ENCODE results near the gene TSPAN9. TPM values are rescaled to one million over a fixed set of nuclear protein-coding genes. Genes with fewer than 3 reads are reported as not detected.
A peak's percentile ranks its signal among the peaks of the same experiment; 100 is the strongest.

Gene TSPAN9
- total RNA-seq, 6 donors from 2014 or later: 25.2 to 62.9 (median 44.2) TPM

DNA sequence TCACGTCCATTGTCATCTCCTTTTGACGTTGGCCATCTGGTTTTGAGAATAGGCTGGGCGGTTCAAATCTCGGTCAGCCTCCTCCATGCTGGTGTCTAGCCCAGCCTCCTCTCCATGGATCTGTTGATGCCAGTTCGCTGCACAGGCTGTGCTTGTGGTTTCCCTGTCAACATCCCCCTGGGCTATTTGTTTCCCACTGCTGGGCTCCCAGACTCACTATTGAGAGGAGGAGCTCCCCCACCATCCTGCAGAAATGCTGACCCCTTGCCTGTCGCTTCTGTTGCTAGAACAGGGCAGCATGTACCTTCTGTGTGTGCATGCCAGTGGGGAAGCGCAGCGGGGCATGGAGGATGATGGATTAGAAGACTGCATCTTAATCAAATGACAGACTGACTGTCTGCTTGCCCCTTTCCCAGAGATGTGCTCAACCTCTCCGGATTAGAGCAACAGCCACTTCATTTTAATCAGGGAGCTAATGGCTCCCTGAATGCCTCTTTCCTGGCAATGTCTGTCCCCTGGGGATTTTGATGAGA lies 170.5 kb downstream of the TSPAN9 start:
- ATAC-seq (ENCODE audit: low FRiP score in 2 of 2) (no peak), DNase-seq (no peak)
- H3K4me3 ChIP-seq: no peak overlapping the region
- H3K27ac ChIP-seq: peak overlapping the region in 1 of 4 donors; percentile 57
- 73 to 77% methylated on average over 9 of the region's 9 CpGs for WGBS, 2 donors
- peaks cover 38 to 45% (median 42%) of the 10 kb centered on the region in 4 donors for H3K4me1 ChIP-seq
- peaks cover 0 to 3% (median 0%) of the 10 kb centered on the region in 4 donors for H3K36me3 ChIP-seq
- no peaks in the 10 kb centered on the region for H3K9me3 ChIP-seq
- H3K27me3 ChIP-seq: no peaks in the 10 kb centered on the region
- no peak for TF ChIP-seq CTCF (IDR thresholded peaks at IDR 0.05)

GRCh38 chr12:3249081-3249800 lies 172.1 kb downstream of the TSPAN9 start:
- Histone ChIP-seq H3K36me3 (peaks cover 0 to 3% (median 0%) of the 10 kb centered on the region in 4 donors), H3K4me3 (no peak overlapping the region), H3K4me1 (peaks cover 49 to 53% (median 50%) of the 10 kb centered on the region in 4 donors), H3K9me3 (no peaks in the 10 kb centered on the region), H3K27me3 (no peaks in the 10 kb centered on the region), H3K27ac (peak overlapping the region in 1 of 4 donors; percentile 57)
- ATAC-seq (ENCODE audit: low FRiP score in 2 of 2) (no peak), DNase-seq (no peak)
- TF ChIP-seq POLR2A (IDR thresholded peaks at IDR 0.05) (no peak), EP300 (IDR thresholded peaks at IDR 0.05) (no peak), POLR2AphosphoS5 (IDR thresholded peaks at IDR 0.05) (no peak), CTCF (IDR thresholded peaks at IDR 0.05) (no peak)
- WGBS, 2 donors: 71 to 76% methylated on average over 16 of the region's 16 CpGs

GRCh38 chr12:3250034-3250433 lies 172.9 kb downstream of the TSPAN9 start:
- Histone ChIP-seq H3K4me1 (peaks cover 51 to 60% (median 56%) of the 10 kb centered on the region in 4 donors), H3K9me3 (no peaks in the 10 kb centered on the region), H3K27ac (peak overlapping the region in 1 of 4 donors; percentile 13), H3K36me3 (peaks cover 0 to 2% (median 0%) of the 10 kb centered on the region in 4 donors), H3K4me3 (no peak overlapping the region), H3K27me3 (no peaks in the 10 kb centered on the region)
- ATAC-seq (ENCODE audit: low FRiP score in 2 of 2): no peak
- TF ChIP-seq POLR2AphosphoS5 (IDR thresholded peaks at IDR 0.05) (no peak), CTCF (IDR thresholded peaks at IDR 0.05) (no peak), POLR2A (IDR thresholded peaks at IDR 0.05) (no peak), EP300 (IDR thresholded peaks at IDR 0.05) (no peak)
- WGBS, 2 donors: 59 to 61% methylated on average over 6 of the region's 6 CpGs
- DNase-seq: no peak

- 78 to 79% methylated on average over 6 to 8 of the region's 8 CpGs for WGBS, 2 donors
- Histone ChIP-seq H3K4me3 (no peak overlapping the region), H3K27me3 (no peaks in the 10 kb centered on the region), H3K36me3 (no peaks in the 10 kb centered on the region), H3K9me3 (no peaks in the 10 kb centered on the region), H3K4me1 (peaks cover 55 to 65% (median 59%) of the 10 kb centered on the region in 4 donors), H3K27ac (peak overlapping the region in 1 of 4 donors; percentile 13)
- TF ChIP-seq POLR2A (IDR thresholded peaks at IDR 0.05): no peak
- no peak for TF ChIP-seq CTCF (IDR thresholded peaks at IDR 0.05)
- TF ChIP-seq POLR2AphosphoS5 (IDR thresholded peaks at IDR 0.05): no peak
- TF ChIP-seq EP300 (IDR thresholded peaks at IDR 0.05): no peak
- DNase-seq: no peak
- no peak for ATAC-seq (ENCODE audit: low FRiP score in 2 of 2)
These were observed 173.4 kb downstream of the TSPAN9 start for GRCh38 chr12:3250576-3250975.
